HL-60 (cell line): Measurements from ENCODE around the gene CCT5.

ENCODE experiments used
- DNase-seq, 2 experiments: peaks; one replicate each; pipeline ENCODE4 v3.0.0-alpha.2; 2010 to 2020; ENCODE audit warnings: low read depth in 1 of 2, low spot score in 1 of 2
- H3K27ac ChIP-seq: fragments of 250-450 bp; sonication (Bioruptor Pico); replicated peaks from 2 replicates; pipeline ENCODE4 v1.5.1; 2020; ENCODE audit warnings: mild to moderate bottlenecking, moderate library complexity
- H3K27me3 ChIP-seq: fragments of 250-450 bp; sonication (Bioruptor Pico); 2 replicates; pipeline ENCODE4 v1.5.1; 2021; ENCODE audit warnings: mild to moderate bottlenecking, moderate library complexity; ENCODE audit not compliant: insufficient read depth, poor library complexity, severe bottlenecking
- H3K4me3 ChIP-seq: replicated peaks from 2 replicates; pipeline ENCODE4 v1.5.1; 2011; ENCODE audit warnings: mild to moderate bottlenecking, control low read depth, low read length; ENCODE audit not compliant: insufficient read depth
- GABPA ChIP-seq: IDR thresholded peaks from 2 replicates; pipeline ENCODE4 v1.6.1; 2012; ENCODE audit warnings: low read depth
- POLR2AphosphoS5 ChIP-seq: IDR thresholded peaks from 2 replicates; pipeline ENCODE4 v1.6.1; 2012; ENCODE audit warnings: low read depth
- SPI1 ChIP-seq: IDR thresholded peaks from 2 replicates; pipeline ENCODE4 v1.6.1; 2012; ENCODE audit warnings: low read depth, mild to moderate bottlenecking, borderline replicate concordance
- TF ChIP-seq, protein P1 (sequence below): IDR thresholded peaks from one replicate; pipeline ENCODE4 v1.5.1; 2011; ENCODE audit warnings: low read length, control low read depth, inconsistent platforms; ENCODE audit not compliant: insufficient read depth
- TF ChIP-seq, protein P2 (sequence below): IDR thresholded peaks from 2 replicates; pipeline ENCODE4 v1.6.1; 2012; ENCODE audit warnings: low read depth; ENCODE audit not compliant: insufficient replicate concordance

Gene CCT5

DNA sequence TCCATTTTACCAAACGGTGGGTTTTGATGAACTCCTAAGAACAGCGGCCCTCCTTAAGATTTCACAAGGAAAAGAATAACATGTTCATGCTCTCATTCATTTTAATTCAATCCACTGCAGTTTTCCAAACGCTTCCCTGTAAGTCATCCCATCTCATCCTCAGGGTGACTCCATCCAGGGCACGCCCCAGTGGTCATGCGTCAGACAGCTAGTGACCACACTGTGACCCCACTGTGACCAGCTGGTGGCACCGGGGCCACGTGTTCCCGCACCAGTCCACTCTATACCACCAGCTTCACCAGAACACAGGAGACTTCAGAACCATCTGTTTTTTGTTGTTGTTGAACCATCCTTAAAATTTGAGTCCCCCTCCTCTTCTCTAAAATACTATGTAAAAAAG lies 14.7 kb upstream of the CCT5 start:
- Histone ChIP-seq H3K27me3 (no peaks in the 10 kb centered on the region), H3K27ac (no peak overlapping the region), H3K4me3 (no peak overlapping the region)
- no peak for DNase-seq
- TF ChIP-seq GABPA (no peak), POLR2AphosphoS5 (no peak)
- TF ChIP-seq, protein P1, sequence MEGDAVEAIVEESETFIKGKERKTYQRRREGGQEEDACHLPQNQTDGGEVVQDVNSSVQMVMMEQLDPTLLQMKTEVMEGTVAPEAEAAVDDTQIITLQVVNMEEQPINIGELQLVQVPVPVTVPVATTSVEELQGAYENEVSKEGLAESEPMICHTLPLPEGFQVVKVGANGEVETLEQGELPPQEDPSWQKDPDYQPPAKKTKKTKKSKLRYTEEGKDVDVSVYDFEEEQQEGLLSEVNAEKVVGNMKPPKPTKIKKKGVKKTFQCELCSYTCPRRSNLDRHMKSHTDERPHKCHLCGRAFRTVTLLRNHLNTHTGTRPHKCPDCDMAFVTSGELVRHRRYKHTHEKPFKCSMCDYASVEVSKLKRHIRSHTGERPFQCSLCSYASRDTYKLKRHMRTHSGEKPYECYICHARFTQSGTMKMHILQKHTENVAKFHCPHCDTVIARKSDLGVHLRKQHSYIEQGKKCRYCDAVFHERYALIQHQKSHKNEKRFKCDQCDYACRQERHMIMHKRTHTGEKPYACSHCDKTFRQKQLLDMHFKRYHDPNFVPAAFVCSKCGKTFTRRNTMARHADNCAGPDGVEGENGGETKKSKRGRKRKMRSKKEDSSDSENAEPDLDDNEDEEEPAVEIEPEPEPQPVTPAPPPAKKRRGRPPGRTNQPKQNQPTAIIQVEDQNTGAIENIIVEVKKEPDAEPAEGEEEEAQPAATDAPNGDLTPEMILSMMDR = no peak
- TF ChIP-seq, protein P2, sequence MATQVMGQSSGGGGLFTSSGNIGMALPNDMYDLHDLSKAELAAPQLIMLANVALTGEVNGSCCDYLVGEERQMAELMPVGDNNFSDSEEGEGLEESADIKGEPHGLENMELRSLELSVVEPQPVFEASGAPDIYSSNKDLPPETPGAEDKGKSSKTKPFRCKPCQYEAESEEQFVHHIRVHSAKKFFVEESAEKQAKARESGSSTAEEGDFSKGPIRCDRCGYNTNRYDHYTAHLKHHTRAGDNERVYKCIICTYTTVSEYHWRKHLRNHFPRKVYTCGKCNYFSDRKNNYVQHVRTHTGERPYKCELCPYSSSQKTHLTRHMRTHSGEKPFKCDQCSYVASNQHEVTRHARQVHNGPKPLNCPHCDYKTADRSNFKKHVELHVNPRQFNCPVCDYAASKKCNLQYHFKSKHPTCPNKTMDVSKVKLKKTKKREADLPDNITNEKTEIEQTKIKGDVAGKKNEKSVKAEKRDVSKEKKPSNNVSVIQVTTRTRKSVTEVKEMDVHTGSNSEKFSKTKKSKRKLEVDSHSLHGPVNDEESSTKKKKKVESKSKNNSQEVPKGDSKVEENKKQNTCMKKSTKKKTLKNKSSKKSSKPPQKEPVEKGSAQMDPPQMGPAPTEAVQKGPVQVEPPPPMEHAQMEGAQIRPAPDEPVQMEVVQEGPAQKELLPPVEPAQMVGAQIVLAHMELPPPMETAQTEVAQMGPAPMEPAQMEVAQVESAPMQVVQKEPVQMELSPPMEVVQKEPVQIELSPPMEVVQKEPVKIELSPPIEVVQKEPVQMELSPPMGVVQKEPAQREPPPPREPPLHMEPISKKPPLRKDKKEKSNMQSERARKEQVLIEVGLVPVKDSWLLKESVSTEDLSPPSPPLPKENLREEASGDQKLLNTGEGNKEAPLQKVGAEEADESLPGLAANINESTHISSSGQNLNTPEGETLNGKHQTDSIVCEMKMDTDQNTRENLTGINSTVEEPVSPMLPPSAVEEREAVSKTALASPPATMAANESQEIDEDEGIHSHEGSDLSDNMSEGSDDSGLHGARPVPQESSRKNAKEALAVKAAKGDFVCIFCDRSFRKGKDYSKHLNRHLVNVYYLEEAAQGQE = no peak

DNA sequence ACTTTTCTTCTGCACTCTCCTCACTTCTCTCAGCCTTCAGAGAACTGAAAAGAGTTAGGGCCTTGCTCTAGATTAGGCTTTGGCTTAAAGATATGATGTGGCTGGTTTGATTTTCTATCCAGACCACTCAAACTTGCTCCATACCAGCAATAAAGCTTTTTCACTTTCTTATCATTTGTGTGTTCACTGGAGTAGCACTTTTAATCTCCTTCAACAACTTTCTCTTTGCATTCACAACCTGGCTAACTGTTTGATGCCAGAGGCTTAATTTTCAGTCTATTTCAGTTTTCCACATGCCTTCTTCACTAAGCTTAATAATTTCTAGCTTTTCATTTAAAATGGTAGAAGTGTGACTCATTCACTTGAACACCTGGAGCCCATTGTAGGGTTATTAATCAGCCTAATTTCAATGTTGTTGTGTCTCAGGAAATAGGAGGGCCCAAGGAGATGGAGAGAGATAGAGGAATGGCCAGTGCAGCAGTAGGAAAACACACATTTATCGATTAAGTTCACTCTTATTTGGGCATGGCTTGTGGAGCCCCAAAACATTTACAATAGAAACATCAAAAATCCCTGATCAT lies 6.3 kb upstream of the CCT5 start:
- no peak for DNase-seq
- Histone ChIP-seq H3K27me3 (no peaks in the 10 kb centered on the region), H3K4me3 (no peak overlapping the region), H3K27ac (no peak overlapping the region)
- TF ChIP-seq SPI1 (no peak), POLR2AphosphoS5 (no peak), GABPA (no peak)
- TF ChIP-seq, protein P2 = no peak
- TF ChIP-seq, protein P1 = no peak

DNA sequence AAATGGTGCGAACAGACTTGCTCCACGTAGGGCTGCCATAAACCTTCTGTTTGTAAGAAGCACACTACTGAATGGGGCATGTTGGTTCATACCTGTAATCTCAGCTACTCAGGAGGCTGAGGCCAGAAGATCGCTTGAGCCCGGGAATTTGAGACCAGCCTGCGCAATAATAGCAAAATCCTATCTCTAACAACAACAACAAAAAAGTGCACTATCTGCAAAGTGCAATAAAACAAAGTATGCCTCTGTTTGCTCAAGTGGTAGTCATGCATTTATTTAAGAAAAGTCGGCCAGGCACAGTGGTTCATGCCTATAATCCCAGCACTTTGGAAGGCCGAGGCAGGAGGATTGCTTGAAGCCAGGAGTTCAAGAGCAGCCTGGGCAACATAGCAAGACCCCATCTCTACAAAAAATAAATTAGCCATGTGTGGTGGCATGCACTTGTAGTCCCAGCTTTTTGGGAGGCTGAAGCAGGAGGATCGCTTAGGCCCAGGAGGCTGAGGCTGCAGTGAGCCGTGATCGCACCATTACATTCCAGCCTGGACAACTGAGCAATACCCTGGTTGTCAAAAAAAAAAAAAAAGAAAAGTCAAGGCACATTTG lies 5.6 kb upstream of the CCT5 start:
- TF ChIP-seq SPI1 (no peak), POLR2AphosphoS5 (no peak), GABPA (no peak)
- TF ChIP-seq, protein P2 = no peak
- TF ChIP-seq, protein P1 = no peak
- Histone ChIP-seq H3K27me3 (no peaks in the 10 kb centered on the region), H3K27ac (no peak overlapping the region), H3K4me3 (no peak overlapping the region)
- DNase-seq = no peak
